PC-3 (cell line): ENCODE results near the gene MAPKAP1.

ENCODE experiments used
- CTCF ChIP-seq: fragments of 300-600 bp; sonication (generic); conservative IDR thresholded peaks from 2 replicates; pipeline ENCODE4 v1.5.1; 2017; ENCODE audit warnings: antibody characterized with exemption, low read depth, mild to moderate bottlenecking, low read length
- EZH2phosphoT487 ChIP-seq: fragments of 300-600 bp; sonication (generic); IDR thresholded peaks from 2 replicates; pipeline ENCODE4 v1.6.1; 2018; ENCODE audit warnings: mild to moderate bottlenecking, antibody characterized with exemption, low read length, borderline replicate concordance

GRCh38 chr9:125429476-125430160, 277.4 kb downstream of the MAPKAP1 start:
- TF ChIP-seq CTCF (no peak), EZH2phosphoT487 (no peak)
